Measurements from ENCODE around the gene RIC8B. TPM values are rescaled to one million over a fixed set of nuclear protein-coding genes. Genes with fewer than 3 reads are reported as not detected.

Gene RIC8B
- total RNA-seq, 1 experiment from 2014 or later = 29.0 TPM

GRCh38 chr12:106870116-106870515 is 95.6 kb downstream of the RIC8B start:
- H3K27me3 Mint-ChIP-seq (ENCODE audit: low read depth) = no peaks in the 10 kb centered on the region
- Histone ChIP-seq H3K18ac (ENCODE audit: insufficient read length, low read depth, low read length) (no peak overlapping the region), H3K79me2 (ENCODE audit: insufficient read depth, low read length) (no peaks in the 10 kb centered on the region), H3K56ac (ENCODE audit: insufficient read length, low read depth, low read length) (no peak overlapping the region), H3T11ph (ENCODE audit: low read length) (no peak overlapping the region), H3K9ac (ENCODE audit: extremely low read depth, insufficient read length, low read length) (no peak overlapping the region), H2BK15ac (ENCODE audit: low read depth, low read length) (no peak overlapping the region), H2BK120ac (ENCODE audit: low read depth, low read length, poor library complexity, severe bottlenecking) (no peak overlapping the region), H3K4me2 (ENCODE audit: insufficient read depth, insufficient read length, low read length) (no peak overlapping the region), H2BK12ac (ENCODE audit: insufficient read length, low read depth, low read length) (no peak overlapping the region), H2BK5ac (ENCODE audit: insufficient read length, low read length) (no peak overlapping the region), H3K9me3 (ENCODE audit: control insufficient read depth, low read depth, low read length) (no peaks in the 10 kb centered on the region), H2BK20ac (ENCODE audit: low read depth, low read length, poor library complexity, severe bottlenecking) (no peak overlapping the region), H4K5ac (ENCODE audit: insufficient read length, low read depth, low read length) (no peak overlapping the region), H3K79me1 (ENCODE audit: insufficient read depth, low read depth, low read length, poor library complexity, severe bottlenecking) (no peaks in the 10 kb centered on the region), H4K8ac (replicated peaks; ENCODE audit: insufficient read length, low read depth, low read length) (no peak overlapping the region), H3K23me2 (ENCODE audit: insufficient read length, low read depth, low read length, poor library complexity, severe bottlenecking) (no peaks in the 10 kb centered on the region), H4K20me1 (ENCODE audit: control insufficient read depth, insufficient read depth, insufficient read length) (no peaks in the 10 kb centered on the region), H3K27ac (ENCODE audit: insufficient read length, low read depth, low read length) (no peak overlapping the region), H3K14ac (ENCODE audit: insufficient read depth, low read length) (no peak overlapping the region), H3K4ac (ENCODE audit: low read depth, low read length) (no peak overlapping the region), H3K27me3 (ENCODE audit: insufficient read depth, low read length) (no peaks in the 10 kb centered on the region), H4K91ac (ENCODE audit: insufficient read length, low read depth, low read length) (no peak overlapping the region), H2AK5ac (ENCODE audit: insufficient read length, low read length) (no peak overlapping the region), H3K23ac (ENCODE audit: insufficient read length, low read depth, low read length) (no peak overlapping the region), H3K4me1 (ENCODE audit: insufficient read depth, low read length) (0 out of 2 replicates have a peak, but pooled peaks cover 2% of the 10 kb centered on the region), H2AFZ (ENCODE audit: low read length) (no peak overlapping the region)
- H3K4me1 Mint-ChIP-seq = peaks cover 10% of the 10 kb centered on the region in 2 experiments
- no peak for TF ChIP-seq CTCF (conservative IDR thresholded peaks at IDR 0.05)
- no peak overlapping the region for H3K27ac Mint-ChIP-seq
- peaks cover 0 to 15% (median 0%) of the 10 kb centered on the region in 3 experiments; a peak in 3 of 7 replicates for H3K36me3 Mint-ChIP-seq (ENCODE audit: insufficient read depth in 1 of 3, low read depth in 3 of 3)
- H3K4me3 Mint-ChIP-seq = no peak overlapping the region
- no peak for DNase-seq
- H3K9me3 Mint-ChIP-seq = no peaks in the 10 kb centered on the region

All from H9 (cell line).